GM23338 (cell line): ENCODE results near the gene PACS1.

Experiments used
- EZH2 ChIP-seq: fragments of 200-600 bp; sonication (generic); IDR thresholded peaks from one replicate; pipeline ENCODE4 v1.8.0; 2017; ENCODE audit warnings: antibody characterized with exemption, mild to moderate bottlenecking, low read depth; ENCODE audit not compliant: unreplicated experiment
- EZH2phosphoT487 ChIP-seq: fragments of 200-600 bp; sonication (generic); IDR thresholded peaks from one replicate; pipeline ENCODE4 v1.8.1; 2018; ENCODE audit warnings: antibody characterized with exemption; ENCODE audit not compliant: unreplicated experiment
- JUNB ChIP-seq: IDR thresholded peaks from one replicate; pipeline ENCODE4 v1.6.1; 2016; ENCODE audit warnings: antibody characterized with exemption; ENCODE audit not compliant: unreplicated experiment
- NANOG ChIP-seq: IDR thresholded peaks from 2 replicates; pipeline ENCODE4 v1.6.1; 2016; ENCODE audit warnings: antibody characterized with exemption, borderline replicate concordance
- POLR2AphosphoS5 ChIP-seq: IDR thresholded peaks from 2 replicates; pipeline ENCODE4 v1.6.1; 2016; ENCODE audit warnings: antibody characterized with exemption, low read depth
- ZNF114 ChIP-seq: fragments of 250-450 bp; sonication (Bioruptor Pico); IDR thresholded peaks from 2 replicates; pipeline ENCODE4 v1.5.0; 2020; ENCODE audit warnings: mild to moderate bottlenecking, moderate library complexity
- TF ChIP-seq, protein P1 (sequence below), 2 experiments: fragments of 200-600 bp in 1 of 2; sonication (generic) in 1 of 2; conservative IDR thresholded peaks; 2 replicates each; pipeline versions ENCODE4 v1.5.1 to v1.6.1; 2016 to 2017; ENCODE audit warnings: antibody characterized with exemption in 2 of 2, low read depth in 2 of 2, mild to moderate bottlenecking in 2 of 2, moderate library complexity in 1 of 2
- TF ChIP-seq, protein P2 (sequence below): IDR thresholded peaks from one replicate; pipeline ENCODE4 v1.6.1; 2018; ENCODE audit warnings: antibody characterized with exemption; ENCODE audit not compliant: unreplicated experiment

DNA sequence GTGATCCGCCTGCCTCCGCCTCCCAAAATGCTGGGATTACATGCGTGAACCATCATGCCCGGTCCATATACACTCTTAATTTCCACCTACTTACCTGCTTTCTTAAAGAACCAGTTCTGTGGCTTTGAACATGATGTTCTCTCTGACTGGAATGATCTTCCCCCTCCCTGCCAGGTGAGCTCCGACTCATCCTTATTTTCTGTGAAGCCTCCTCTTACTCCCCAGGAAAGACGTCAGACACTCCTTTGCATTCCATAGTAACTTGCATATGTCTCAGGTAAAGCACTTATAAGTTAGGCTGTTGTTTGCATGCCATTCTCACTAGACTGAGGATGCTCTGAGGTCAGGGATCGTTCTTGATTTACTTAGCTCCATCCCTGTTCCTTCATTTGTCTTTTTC lies 106.6 kb downstream of the PACS1 start:
- TF ChIP-seq, protein P1, sequence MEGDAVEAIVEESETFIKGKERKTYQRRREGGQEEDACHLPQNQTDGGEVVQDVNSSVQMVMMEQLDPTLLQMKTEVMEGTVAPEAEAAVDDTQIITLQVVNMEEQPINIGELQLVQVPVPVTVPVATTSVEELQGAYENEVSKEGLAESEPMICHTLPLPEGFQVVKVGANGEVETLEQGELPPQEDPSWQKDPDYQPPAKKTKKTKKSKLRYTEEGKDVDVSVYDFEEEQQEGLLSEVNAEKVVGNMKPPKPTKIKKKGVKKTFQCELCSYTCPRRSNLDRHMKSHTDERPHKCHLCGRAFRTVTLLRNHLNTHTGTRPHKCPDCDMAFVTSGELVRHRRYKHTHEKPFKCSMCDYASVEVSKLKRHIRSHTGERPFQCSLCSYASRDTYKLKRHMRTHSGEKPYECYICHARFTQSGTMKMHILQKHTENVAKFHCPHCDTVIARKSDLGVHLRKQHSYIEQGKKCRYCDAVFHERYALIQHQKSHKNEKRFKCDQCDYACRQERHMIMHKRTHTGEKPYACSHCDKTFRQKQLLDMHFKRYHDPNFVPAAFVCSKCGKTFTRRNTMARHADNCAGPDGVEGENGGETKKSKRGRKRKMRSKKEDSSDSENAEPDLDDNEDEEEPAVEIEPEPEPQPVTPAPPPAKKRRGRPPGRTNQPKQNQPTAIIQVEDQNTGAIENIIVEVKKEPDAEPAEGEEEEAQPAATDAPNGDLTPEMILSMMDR (conservative IDR thresholded peaks at IDR 0.05; ENCODE audit: low read depth in 2 of 2) = no peak
- TF ChIP-seq EZH2 (no peak), EZH2phosphoT487 (no peak), JUNB (no peak), ZNF114 (CRISPR knock-in tag) (no peak), POLR2AphosphoS5 (no peak), NANOG (no peak)
- TF ChIP-seq, protein P2, sequence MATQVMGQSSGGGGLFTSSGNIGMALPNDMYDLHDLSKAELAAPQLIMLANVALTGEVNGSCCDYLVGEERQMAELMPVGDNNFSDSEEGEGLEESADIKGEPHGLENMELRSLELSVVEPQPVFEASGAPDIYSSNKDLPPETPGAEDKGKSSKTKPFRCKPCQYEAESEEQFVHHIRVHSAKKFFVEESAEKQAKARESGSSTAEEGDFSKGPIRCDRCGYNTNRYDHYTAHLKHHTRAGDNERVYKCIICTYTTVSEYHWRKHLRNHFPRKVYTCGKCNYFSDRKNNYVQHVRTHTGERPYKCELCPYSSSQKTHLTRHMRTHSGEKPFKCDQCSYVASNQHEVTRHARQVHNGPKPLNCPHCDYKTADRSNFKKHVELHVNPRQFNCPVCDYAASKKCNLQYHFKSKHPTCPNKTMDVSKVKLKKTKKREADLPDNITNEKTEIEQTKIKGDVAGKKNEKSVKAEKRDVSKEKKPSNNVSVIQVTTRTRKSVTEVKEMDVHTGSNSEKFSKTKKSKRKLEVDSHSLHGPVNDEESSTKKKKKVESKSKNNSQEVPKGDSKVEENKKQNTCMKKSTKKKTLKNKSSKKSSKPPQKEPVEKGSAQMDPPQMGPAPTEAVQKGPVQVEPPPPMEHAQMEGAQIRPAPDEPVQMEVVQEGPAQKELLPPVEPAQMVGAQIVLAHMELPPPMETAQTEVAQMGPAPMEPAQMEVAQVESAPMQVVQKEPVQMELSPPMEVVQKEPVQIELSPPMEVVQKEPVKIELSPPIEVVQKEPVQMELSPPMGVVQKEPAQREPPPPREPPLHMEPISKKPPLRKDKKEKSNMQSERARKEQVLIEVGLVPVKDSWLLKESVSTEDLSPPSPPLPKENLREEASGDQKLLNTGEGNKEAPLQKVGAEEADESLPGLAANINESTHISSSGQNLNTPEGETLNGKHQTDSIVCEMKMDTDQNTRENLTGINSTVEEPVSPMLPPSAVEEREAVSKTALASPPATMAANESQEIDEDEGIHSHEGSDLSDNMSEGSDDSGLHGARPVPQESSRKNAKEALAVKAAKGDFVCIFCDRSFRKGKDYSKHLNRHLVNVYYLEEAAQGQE = no peak
